ENCODE measurements around the gene EGFLAM. TPM values are rescaled to one million over a fixed set of nuclear protein-coding genes. Genes with fewer than 3 reads are reported as not detected.

Gene EGFLAM
- total RNA-seq, 6 experiments from 2014 or later: 1.1 to 7.2 (median 6.0) TPM

DNA sequence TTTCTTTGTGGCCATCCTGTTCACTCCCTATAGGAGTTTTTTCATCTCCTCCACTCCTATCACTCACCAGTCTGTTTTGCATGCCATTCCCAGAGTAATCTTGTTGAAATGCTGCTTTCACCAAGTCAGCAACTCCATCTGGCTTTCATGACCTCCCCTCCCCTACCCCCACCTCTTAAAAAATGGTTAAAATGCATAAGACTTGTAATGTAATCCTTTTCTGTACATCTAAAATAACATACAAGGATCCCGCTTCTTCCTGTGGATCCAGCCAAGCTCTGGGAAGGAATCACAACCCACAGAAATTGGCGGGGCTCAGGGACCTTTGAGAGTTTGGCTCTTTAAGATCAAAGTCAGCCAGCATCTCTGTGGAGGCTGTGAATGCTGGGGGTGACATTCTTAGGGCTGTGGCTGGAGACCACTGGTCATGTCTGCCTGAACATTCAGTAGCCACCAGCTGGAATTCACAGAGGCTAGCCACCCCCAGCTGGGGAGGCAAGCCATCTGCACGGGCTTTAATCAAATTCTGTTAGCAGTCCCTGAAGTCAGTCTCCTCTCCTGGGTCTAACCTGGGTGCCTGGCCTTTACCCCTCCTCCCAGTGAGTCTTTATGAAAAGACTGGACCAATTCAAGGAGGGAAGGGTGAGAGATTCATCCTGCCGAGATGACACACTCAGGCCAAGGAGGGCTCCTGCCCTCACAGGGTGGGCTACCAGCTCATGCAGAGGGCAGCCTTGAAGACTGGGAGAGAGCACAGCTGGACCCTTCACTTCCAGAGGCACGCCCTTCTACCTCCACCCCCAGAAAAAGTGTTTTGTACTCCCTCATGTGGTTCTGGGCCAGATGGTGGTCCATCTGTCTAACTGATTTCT, 165.2 kb downstream of the EGFLAM start:
- TF ChIP-seq, protein P1, sequence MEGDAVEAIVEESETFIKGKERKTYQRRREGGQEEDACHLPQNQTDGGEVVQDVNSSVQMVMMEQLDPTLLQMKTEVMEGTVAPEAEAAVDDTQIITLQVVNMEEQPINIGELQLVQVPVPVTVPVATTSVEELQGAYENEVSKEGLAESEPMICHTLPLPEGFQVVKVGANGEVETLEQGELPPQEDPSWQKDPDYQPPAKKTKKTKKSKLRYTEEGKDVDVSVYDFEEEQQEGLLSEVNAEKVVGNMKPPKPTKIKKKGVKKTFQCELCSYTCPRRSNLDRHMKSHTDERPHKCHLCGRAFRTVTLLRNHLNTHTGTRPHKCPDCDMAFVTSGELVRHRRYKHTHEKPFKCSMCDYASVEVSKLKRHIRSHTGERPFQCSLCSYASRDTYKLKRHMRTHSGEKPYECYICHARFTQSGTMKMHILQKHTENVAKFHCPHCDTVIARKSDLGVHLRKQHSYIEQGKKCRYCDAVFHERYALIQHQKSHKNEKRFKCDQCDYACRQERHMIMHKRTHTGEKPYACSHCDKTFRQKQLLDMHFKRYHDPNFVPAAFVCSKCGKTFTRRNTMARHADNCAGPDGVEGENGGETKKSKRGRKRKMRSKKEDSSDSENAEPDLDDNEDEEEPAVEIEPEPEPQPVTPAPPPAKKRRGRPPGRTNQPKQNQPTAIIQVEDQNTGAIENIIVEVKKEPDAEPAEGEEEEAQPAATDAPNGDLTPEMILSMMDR (IDR thresholded peaks at IDR 0.05): no peak
- Mint-ChIP-seq H3K4me3 (no peak overlapping the region), H3K36me3 (ENCODE audit: low read depth) (no peaks in the 10 kb centered on the region), H3K9me3 (no peaks in the 10 kb centered on the region), H3K27ac (no peak overlapping the region), H3K27me3 (ENCODE audit: insufficient read depth) (peaks cover 27% of the 10 kb centered on the region), H3K4me1 (ENCODE audit: low read depth) (peaks cover 32% of the 10 kb centered on the region)
- DNase-seq: no peak

DNA sequence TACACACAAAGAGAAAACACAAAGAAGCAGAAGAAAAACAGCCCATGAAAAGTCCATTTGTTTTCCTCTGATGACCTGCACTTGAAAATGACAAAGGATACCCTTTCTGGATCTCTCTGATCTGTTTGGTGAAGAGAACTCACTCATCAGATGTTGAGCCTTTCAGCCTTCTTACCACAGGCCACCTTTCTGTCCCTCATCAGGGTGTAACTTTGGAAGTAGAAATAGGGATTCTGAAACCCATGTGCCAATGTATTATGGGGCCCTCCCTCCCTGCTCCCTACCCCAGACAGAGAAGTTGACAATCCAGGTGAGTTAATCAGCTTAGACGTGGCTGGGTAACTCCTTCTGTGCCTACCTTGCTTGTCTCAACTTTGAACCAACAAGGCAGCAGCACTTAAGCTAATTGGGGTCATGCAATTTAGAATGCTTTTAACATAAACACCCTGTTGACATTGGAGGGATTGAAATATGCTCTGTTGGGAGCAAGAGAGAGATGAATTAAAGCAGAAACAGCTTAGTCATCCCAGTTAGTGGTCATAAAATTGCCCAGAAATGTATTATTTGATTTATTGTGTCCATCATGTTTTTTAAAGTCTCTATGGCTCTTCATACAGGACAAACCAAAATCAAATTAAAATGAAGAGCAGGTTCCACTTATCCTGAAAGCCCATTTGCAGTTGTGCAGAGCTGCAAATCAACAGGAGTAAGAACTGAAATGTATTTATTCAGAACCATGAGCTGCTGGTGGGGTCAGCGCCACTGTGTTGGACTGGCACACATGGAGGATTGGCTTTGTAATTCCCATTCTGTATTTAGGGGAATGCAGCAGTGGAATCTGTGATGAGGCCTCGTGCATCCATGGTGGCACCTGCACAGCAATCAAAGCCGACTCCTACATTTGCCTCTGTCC, 166.0 kb downstream of the EGFLAM start:
- Mint-ChIP-seq H3K27me3 (ENCODE audit: insufficient read depth) (peaks cover 19% of the 10 kb centered on the region), H3K4me3 (no peak overlapping the region), H3K27ac (no peak overlapping the region), H3K9me3 (no peaks in the 10 kb centered on the region), H3K36me3 (ENCODE audit: low read depth) (no peaks in the 10 kb centered on the region), H3K4me1 (ENCODE audit: low read depth) (peaks cover 32% of the 10 kb centered on the region)
- TF ChIP-seq, protein P1 (IDR thresholded peaks at IDR 0.05): no peak
- DNase-seq: no peak

DNA sequence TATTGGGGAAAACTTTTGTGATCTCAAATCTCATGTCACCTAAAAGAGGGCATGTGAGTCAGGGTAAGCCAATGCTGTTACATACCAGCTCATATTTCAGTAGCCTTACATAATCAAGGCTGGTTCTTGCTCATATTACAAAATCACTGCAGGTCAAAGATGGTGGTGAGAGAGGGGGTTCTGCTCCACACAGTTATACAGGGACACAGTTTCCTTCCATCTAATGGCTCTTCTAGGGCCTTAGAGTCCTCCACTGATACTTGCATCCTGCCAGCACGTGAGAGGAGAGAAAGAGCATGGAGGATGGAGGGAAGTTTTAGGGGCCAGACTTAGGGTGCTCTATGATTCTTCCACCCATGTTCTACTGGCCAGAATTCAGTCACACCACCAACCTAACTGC, 168.1 kb downstream of the EGFLAM start:
- TF ChIP-seq, protein P1 (IDR thresholded peaks at IDR 0.05): no peak
- no peaks in the 10 kb centered on the region for H3K9me3 Mint-ChIP-seq
- no peaks in the 10 kb centered on the region for H3K36me3 Mint-ChIP-seq (ENCODE audit: low read depth)
- no peak overlapping the region for H3K27ac Mint-ChIP-seq
- no peak for DNase-seq
- peaks cover 16% of the 10 kb centered on the region for H3K4me1 Mint-ChIP-seq (ENCODE audit: low read depth)
- H3K4me3 Mint-ChIP-seq: no peak overlapping the region
- peaks cover 29% of the 10 kb centered on the region for H3K27me3 Mint-ChIP-seq (ENCODE audit: insufficient read depth)

DNA sequence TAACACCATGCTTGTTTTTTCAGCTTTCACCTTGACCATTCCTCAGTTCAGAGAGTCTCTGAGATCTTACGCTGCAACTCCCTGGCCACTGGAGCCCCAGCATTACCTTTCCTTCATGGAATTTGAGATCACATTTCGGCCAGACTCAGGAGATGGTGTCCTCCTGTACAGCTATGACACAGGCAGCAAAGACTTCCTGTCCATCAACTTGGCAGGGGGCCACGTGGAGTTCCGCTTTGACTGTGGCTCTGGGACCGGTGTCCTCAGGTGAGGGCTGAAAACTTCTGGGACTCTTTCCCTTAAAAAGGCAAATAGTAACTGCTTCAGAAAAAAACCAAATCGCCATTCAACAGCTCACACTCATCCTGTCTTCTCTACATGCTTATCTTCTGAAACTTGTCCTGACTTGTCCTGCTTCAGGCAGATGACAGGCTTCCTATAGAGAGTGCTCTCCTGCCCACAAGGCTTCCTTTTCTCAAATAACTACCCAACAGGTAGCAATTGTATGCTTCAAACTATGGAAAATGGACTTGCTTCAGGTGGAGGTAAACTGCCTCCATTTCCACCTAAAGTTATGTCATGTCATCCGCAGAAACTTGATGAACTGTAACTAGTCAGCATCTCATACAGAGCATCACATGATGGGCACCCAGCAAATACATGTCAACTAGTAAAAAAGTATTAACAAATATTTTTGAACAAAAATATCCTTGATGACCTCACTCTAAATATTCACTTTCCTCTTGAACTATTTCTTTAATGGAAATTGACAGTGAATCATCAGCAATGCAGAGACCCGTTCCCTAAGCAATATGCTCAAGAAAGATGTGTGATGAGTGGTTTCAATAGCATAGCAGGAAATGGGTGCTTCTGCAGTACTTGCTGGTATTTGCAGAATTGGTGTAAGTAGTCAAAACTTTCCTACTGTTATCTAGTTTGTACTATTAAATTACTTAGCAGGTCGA, 168.9 kb downstream of the EGFLAM start:
- DNase-seq: no peak
- H3K36me3 Mint-ChIP-seq (ENCODE audit: low read depth): no peaks in the 10 kb centered on the region
- H3K9me3 Mint-ChIP-seq: no peaks in the 10 kb centered on the region
- peaks cover 16% of the 10 kb centered on the region for H3K4me1 Mint-ChIP-seq (ENCODE audit: low read depth)
- peaks cover 31% of the 10 kb centered on the region for H3K27me3 Mint-ChIP-seq (ENCODE audit: insufficient read depth)
- H3K4me3 Mint-ChIP-seq: no peak overlapping the region
- no peak overlapping the region for H3K27ac Mint-ChIP-seq
- TF ChIP-seq, protein P1 (IDR thresholded peaks at IDR 0.05): no peak
